ENCODE data around the gene HBD.

DNA sequence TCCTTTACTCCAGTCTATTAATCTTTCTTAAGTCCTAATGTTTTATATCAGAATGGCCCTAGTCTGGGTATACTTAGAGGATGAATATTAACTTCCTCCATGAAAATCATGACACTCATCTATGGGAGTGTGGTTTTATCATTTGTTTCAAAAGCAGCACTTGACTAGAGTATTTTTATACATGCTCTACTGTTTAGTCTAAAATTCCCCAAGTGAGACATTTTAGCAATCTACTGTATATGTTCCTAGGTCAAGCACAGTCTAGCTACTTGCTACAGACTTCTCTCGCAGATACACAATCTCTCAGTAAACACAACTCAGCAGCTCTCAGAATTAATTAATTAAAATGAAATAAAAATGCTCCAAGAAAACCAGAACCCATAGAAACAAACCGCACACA, 4.5 kb downstream of the HBD start:
- TF ChIP-seq, protein P1, sequence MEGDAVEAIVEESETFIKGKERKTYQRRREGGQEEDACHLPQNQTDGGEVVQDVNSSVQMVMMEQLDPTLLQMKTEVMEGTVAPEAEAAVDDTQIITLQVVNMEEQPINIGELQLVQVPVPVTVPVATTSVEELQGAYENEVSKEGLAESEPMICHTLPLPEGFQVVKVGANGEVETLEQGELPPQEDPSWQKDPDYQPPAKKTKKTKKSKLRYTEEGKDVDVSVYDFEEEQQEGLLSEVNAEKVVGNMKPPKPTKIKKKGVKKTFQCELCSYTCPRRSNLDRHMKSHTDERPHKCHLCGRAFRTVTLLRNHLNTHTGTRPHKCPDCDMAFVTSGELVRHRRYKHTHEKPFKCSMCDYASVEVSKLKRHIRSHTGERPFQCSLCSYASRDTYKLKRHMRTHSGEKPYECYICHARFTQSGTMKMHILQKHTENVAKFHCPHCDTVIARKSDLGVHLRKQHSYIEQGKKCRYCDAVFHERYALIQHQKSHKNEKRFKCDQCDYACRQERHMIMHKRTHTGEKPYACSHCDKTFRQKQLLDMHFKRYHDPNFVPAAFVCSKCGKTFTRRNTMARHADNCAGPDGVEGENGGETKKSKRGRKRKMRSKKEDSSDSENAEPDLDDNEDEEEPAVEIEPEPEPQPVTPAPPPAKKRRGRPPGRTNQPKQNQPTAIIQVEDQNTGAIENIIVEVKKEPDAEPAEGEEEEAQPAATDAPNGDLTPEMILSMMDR (IDR thresholded peaks at IDR 0.05), result no peak
- no peak for TF ChIP-seq POLR2A (IDR thresholded peaks at IDR 0.05)

Measured in heart left ventricle (tissue), 13 donors.